Fibroblast of villous mesenchyme (primary cell): ENCODE measurements around the gene MRPS24. TPM values are rescaled to one million over a fixed set of nuclear protein-coding genes. Genes with fewer than 3 reads are reported as not detected.

Source experiments
- DNase-seq: peaks from one replicate; pipeline ENCODE4 v3.0.0-alpha.2; 2010; ENCODE audit warnings: low read depth
- H3K4me3 ChIP-seq: 2 replicates; pipeline ENCODE4 v1.5.1; 2011; ENCODE audit warnings: low read depth, mild to moderate bottlenecking, low read length
- CTCF ChIP-seq: IDR thresholded peaks from 2 replicates; pipeline ENCODE4 v1.5.1; 2012; ENCODE audit warnings: low read depth, mild to moderate bottlenecking, low read length; ENCODE audit not compliant: insufficient read depth
- total RNA-seq: library from RNA; depleted of rRNA; stranded (reverse); fragments of >200 nt; gene quantifications from 2 replicates; pipeline ENCODE4 v1.2.3, GENCODE V29; 2012

Gene MRPS24
- total RNA-seq, 1 donor: 112 TPM

GRCh38 chr7:43888993-43889945 is 20.0 kb upstream of the MRPS24 start:
- DNase-seq: peak; percentile 60
- no peak for TF ChIP-seq CTCF
- H3K4me3 ChIP-seq: no peak overlapping the region

- TF ChIP-seq CTCF: no peak
- DNase-seq: no peak
- H3K4me3 ChIP-seq: no peak overlapping the region
These were observed 15.3 kb upstream of the MRPS24 start for GRCh38 chr7:43884617-43885016.

- TF ChIP-seq CTCF: no peak
- no peak for DNase-seq
- H3K4me3 ChIP-seq: no peak overlapping the region
These were observed 14.9 kb upstream of the MRPS24 start for GRCh38 chr7:43884209-43884608.

GRCh38 chr7:43880596-43880995 is 11.3 kb upstream of the MRPS24 start:
- no peak for TF ChIP-seq CTCF
- peak; percentile 55 for DNase-seq
- no peak overlapping the region for H3K4me3 ChIP-seq

- no peak for TF ChIP-seq CTCF
- H3K4me3 ChIP-seq: no peak overlapping the region
- peak; percentile 45 for DNase-seq
These were observed 10.2 kb upstream of the MRPS24 start for GRCh38 chr7:43879477-43879876.

GRCh38 chr7:43878867-43879266 is 9.6 kb upstream of the MRPS24 start:
- TF ChIP-seq CTCF: no peak
- no peak overlapping the region for H3K4me3 ChIP-seq
- DNase-seq: peak; percentile 26
